ENCODE measurements around the gene MINPP1. TPM values are rescaled to one million over a fixed set of nuclear protein-coding genes. Genes with fewer than 3 reads are reported as not detected.

Gene MINPP1
- total and polyA plus RNA-seq, 2 of the 4 experiments (the other 2 are of a cell fraction): 11.7 to 14.4 TPM

- Histone ChIP-seq H4K20me1 (ENCODE audit: insufficient read depth, low read length) (no peaks in the 10 kb centered on the region), H2BK5ac (ENCODE audit: low read depth, low read length, poor library complexity, severe bottlenecking) (no peak overlapping the region), H4K91ac (ENCODE audit: insufficient read depth, low read depth, low read length) (no peak overlapping the region), H3K4me1 (ENCODE audit: control insufficient read depth, insufficient read depth, low read length) (no peaks in the 10 kb centered on the region), H3K36me3 (ENCODE audit: control insufficient read depth, insufficient read depth, low read length) (peaks cover 9% of the 10 kb centered on the region), H3K4ac (ENCODE audit: low read depth, low read length) (no peak overlapping the region), H2AK5ac (ENCODE audit: low read depth, low read length) (no peak overlapping the region), H4K5ac (ENCODE audit: low read depth, low read length) (no peak overlapping the region), H2AK9ac (replicated peaks; ENCODE audit: low read depth, low read length, poor library complexity) (no peak overlapping the region), H3K14ac (replicated peaks; ENCODE audit: low read depth, low read length) (no peak overlapping the region), H3K23ac (ENCODE audit: low read depth, low read length) (no peak overlapping the region; the same call in 1 of the 2 replicates), H2AFZ (replicated peaks; ENCODE audit: low read length, poor library complexity) (no peak overlapping the region), H3K79me1 (ENCODE audit: low read depth in 1 of 2, low read length in 2 of 2) (peaks cover 7 to 14% of the 10 kb centered on the region in 2 experiments), H3K18ac (ENCODE audit: low read depth, low read length) (no peak overlapping the region), H2BK15ac (ENCODE audit: low read depth, low read length) (no peak overlapping the region), H3K56ac (ENCODE audit: extremely low read depth, insufficient read depth, low read length) (no peak overlapping the region), H3K9me3 (ENCODE audit: control insufficient read depth, insufficient read depth, low read length) (no peaks in the 10 kb centered on the region), H2BK20ac (ENCODE audit: low read depth, low read length) (no peak overlapping the region), H3K9me1 (ENCODE audit: insufficient read depth, low read length) (no peaks in the 10 kb centered on the region), H3K4me3 (ENCODE audit: insufficient read depth, low read depth, low read length) (no peak overlapping the region), H2BK120ac (ENCODE audit: low read depth, low read length) (no peak overlapping the region), H3K27me3 (ENCODE audit: control insufficient read depth, insufficient read depth, low read length) (no peaks in the 10 kb centered on the region), H4K8ac (ENCODE audit: low read depth in 2 of 2, low read length in 2 of 2) (no peak overlapping the region), H3K4me2 (ENCODE audit: low read depth, low read length) (no peak overlapping the region), H3K9ac (ENCODE audit: low read depth, low read length) (no peak overlapping the region), H3K27ac (ENCODE audit: insufficient read depth, low read length) (no peak overlapping the region)
- DNase-seq (no peak), ATAC-seq (ENCODE audit: low read depth) (no peak)
- ChIA-PET CTCF (no interaction called here), POLR2A (ENCODE audit: unreplicated experiment) (no interaction called here)
- no peak for TF ChIP-seq MAZ (IDR thresholded peaks at IDR 0.05; ENCODE audit: borderline replicate concordance, low read depth, low read length)
- no peak for TF ChIP-seq MAFK (IDR thresholded peaks at IDR 0.05; ENCODE audit: low read depth, low read length)
- no peak for TF ChIP-seq SMC3 (IDR thresholded peaks at IDR 0.05; ENCODE audit: low read depth, low read length)
- TF ChIP-seq CTCF (conservative IDR thresholded peaks at IDR 0.05; ENCODE audit: low read depth, low read length): no peak
- no peak for TF ChIP-seq POLR2A (IDR thresholded peaks at IDR 0.05; ENCODE audit: low read depth, low read length)
- TF ChIP-seq NFE2L2 (IDR thresholded peaks at IDR 0.05; ENCODE audit: low read depth, low read length): no peak
- TF ChIP-seq RAD21 (IDR thresholded peaks at IDR 0.05; ENCODE audit: low read length): no peak
- no CpG with 5 or more reads among the region's 2 CpGs for WGBS, 2 experiments (ENCODE audit: extremely low coverage in 2 of 2, insufficient read length in 1 of 2)
- dilution Hi-C loops (cut with HindIII; ENCODE audit: low sequenced_read_pairs, unreplicated experiment): no loop called here
- intact Hi-C loops (cut with micrococcal nuclease): no loop called here
- in situ Hi-C loops (cut with MboI; ENCODE audit: low sequenced_read_pairs): loop anchor here (25.0 kb wide), 1 partner anchor 311 kb away; no protein-coding TSS in a partner anchor
- BruUV-seq (replicated peaks): no TSS peak
Measured at GRCh38 chr10:87523731-87524130, 19.0 kb downstream of the MINPP1 start.
